ENCODE results near the gene ZBTB7B.

Gene ZBTB7B

GRCh38 chr1:155063550-155064110 is 61.0 kb downstream of the ZBTB7B start, which contains the start of gene EFNA4:
Gene EFNA4, plus strand, starts transcription at chr1:155063740. Its CDS starts 84 bp downstream, at chr1:155063824.
- no peak for DNase-seq

GRCh38 chr1:155064111-155064831 is 61.7 kb downstream of the ZBTB7B start:
- DNase-seq: no peak

GRCh38 chr1:155064832-155065429 is 62.3 kb downstream of the ZBTB7B start:
- DNase-seq: no peak

- no peak for DNase-seq
Measured at GRCh38 chr1:155066777-155067176, 64.2 kb downstream of the ZBTB7B start.
